ENCODE results near the gene SLC25A29.
"Not testable (repeated sequence)": the region's sequence is repeated elsewhere in the genome, so short reads cannot be mapped to it uniquely, and the experiment has no call there.

The SLC25A29 gene

GRCh38 chr14:100330388-100330931 lies 24.2 kb upstream of the SLC25A29 start:
- no peak for DNase-seq

DNA sequence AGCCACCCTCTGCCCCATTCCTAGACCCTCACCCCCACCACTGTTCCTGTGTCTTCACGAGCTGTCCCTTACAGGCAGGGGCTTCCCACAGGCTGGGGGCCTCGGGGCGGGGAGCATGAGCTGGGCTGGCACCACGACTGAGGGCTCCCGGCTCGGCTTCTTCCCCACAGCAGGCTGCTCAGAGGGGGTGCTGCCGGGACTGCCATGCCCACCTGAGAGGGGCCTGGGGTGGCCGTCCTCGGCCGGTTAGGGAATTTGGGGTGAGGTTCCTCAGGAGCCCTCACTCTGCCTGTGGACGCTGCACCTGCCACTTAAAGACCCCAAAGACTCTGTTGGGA lies 23.7 kb upstream of the SLC25A29 start:
- no peak for DNase-seq

DNA sequence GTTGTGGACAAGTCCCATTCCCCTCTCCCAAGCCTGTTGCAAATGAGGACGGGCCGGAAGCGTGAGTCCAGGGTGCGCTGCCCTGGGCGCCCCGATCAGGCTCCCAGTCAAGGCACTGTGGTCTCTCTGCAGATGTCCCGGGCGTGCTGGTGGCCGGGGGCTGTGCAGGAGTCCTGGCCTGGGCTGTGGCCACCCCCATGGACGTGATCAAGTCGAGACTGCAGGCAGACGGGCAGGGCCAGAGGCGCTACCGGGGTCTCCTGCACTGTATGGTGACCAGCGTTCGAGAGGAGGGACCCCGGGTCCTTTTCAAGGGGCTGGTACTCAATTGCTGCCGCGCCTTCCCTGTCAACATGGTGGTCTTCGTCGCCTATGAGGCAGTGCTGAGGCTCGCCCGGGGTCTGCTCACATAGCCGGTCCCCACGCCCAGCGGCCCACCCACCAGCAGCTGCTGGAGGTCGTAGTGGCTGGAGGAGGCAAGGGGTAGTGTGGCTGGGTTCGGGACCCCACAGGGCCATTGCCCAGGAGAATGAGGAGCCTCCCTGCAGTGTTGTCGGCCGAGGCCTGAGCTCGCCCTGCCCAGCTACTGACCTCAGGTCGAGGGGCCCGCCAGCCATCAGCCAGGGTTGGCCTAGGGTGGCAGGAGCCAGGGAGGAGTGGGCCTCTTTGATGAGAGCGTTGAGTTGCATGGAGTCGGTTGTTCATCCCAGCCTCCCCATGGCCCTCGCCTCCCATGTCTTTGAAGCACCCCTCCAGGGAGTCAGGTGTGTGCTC lies 23.2 kb upstream of the SLC25A29 start:
- DNase-seq, result no peak

GRCh38 chr14:100328495-100329163 lies 22.4 kb upstream of the SLC25A29 start:
- DNase-seq, result no peak

- DNase-seq, result no peak
These were observed 20.9 kb upstream of the SLC25A29 start for GRCh38 chr14:100327128-100327527.

- no peak for DNase-seq
These were observed 19.7 kb upstream of the SLC25A29 start for GRCh38 chr14:100325958-100326357.

GRCh38 chr14:100325231-100325632 lies 19.0 kb upstream of the SLC25A29 start:
- DNase-seq, result no peak

DNA sequence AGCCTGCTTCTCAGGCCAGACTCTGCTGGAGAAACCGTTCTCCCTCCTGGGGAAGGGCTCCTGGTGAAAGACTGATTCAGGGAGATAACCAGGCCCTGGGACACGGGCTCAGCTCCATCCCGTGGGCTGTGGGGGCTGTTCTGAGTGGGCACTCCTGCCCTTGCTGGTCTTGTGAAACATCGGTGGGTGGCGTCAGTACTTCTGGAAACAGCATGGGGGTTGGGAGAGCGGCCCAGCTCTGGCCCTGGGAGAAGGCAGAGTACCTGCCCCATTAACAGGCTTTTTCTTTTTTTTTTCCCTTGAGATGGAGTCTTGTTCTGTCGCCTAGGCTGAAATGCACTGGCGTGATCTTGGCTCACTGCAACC lies 17.7 kb upstream of the SLC25A29 start:
- no peak for DNase-seq

DNA sequence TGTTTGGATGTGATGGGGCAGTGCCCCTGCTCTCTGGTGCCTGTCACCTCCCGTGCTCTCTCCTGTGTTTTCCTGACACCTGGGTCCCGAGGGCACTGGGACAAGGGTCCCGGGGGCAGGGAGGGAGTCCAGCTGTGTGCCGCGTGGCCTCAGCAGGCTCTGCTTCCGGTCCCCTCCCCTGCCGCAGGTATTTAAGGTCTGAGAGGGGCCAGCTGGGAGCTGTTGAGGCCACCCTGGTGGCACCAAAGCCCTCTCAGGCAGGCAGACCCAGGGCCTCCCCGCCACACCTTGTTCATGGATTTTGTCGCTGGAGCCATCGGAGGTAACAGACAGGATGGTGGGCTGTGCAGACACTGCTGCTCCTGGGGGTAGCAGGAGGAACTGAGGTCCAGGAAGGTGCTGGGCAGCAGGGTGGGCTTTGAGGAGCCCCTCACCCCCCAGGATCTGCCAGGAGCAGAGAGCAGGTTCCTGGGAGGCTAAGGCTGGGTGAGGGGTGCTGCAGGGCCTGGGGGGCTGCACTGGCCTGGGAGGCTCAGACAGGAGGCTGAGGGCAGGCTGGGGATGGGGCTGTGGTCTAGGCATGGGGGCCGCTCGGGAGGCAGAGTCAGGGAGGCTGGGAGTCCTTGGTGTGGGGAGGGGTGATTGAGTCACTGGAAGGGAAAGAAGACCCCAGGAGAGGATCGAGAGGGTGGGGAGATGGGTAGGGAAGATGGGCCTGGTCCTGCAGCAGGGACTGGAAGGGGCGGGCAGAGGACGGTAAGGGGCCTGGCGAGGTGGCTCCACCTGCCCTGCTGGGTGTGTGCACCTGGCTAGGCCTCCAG lies 17.1 kb upstream of the SLC25A29 start, which contains the start of gene SLC25A47:
TSS of gene SLC25A47 (plus strand) at position 219 of the 821 bp plus-strand sequence. CDS start at position 295, 76 bp downstream.
- no peak for DNase-seq

- DNase-seq, result no peak
These were observed 16.1 kb upstream of the SLC25A29 start for GRCh38 chr14:100322138-100322957.

DNA sequence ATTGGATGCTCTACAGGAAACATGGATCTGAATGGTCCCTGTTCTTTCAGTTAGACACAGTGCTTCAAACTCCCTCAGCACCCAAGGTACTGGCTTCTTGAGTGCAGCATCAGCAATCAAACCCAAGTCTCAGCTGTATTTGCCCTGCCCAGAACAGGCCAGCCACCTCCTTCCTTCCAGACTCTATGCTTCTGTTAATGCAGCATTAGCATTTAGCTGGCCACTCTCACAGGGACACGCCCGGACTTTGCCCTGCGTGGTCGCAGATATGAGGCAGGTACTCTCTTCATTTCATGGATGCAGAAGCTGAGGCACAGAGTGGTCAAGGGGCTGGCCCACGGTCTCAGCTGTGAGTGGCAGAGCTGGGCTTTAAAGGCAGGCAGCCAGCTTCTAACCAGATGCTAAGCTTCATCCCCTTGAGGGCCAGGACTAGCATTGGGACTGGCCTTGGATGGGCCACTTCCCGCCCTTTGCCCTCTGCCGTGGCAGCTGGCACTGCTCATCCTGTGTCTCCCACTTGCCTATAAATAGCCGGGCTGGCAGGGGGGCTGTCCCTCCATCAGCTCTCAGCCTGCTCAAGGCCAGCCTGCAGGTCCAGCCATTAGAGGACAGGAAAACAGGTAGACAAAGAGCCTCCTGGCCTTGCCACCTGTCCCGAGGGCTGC lies 15.4 kb upstream of the SLC25A29 start:
- no peak for DNase-seq

DNA sequence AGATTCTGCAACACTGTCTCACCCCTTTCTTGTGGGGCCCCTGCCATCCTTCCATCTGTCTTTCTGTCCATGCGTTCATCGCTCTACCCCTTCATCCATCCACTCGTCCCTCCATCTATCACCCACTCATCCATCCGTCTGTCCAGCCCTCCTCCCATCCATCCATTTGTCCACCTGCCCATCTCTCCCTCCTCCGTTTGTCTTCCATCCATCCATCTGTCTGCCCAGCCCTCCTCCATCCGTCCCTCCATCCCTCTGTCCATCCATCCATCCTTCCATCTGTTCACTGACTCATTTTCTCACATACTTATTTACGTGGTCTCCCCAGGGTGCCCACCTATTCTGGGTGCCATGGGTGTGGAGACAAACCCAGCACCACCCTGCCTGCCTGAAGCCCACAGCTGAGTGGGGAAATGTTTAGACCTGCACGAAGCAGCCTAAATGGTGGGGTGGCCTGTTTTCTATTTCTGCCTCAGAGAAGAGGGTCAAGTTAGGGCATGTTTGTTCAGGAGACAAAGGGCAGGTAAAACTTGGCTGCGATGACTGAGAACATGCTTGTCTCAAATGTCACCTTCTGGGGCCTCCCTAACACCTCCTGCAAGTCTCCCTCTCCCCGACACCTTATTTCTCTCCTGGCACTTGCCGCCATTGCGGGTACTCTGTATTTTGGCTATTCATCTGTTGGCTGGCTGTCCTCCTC lies 14.1 kb upstream of the SLC25A29 start:
- DNase-seq, result no peak

DNA sequence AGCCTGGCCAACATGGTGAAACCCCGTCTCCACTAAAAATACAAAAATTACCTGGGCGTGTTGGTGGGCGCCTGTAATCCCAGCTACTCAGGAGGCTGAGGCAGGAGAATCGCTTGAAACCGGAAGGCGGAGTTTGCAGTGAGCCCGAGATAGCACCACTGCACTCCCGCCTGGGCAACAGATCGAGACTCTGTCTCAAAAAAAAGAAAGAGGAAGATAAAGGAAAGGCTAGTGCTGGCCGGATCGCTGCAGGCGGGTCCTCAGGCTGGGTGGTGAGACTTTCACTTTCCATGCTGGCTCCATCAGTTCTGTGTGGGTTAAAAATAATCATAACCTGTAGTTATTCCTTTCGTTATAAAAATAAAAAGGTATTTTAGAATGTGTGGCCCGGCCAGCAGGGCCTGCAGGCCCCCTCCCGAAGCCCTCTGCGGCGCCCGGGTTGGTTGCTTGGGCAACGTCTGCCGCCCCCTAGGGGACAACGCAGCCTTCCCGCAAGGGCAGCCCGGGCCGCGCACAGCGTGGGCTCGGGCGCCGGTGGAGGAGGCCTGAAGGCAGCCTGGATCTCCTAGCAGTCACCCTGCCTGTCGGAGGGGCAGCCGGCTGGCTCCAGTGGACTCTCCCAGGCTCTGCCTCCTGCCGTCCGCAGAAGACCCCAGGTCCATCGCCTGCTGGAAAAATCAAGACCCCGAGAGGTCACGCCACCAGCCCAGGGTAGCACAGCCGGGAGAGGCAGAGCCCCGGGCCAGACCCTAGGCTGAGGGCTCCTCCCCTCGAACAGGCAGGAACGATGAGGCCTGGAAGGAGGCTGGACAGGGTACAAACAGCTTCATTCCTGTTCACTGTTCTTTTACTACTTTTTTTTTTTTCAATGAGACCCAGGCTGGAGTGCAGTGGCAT lies 11.9 kb upstream of the SLC25A29 start:
- no peak for DNase-seq

- DNase-seq, result no peak
These were observed 11.1 kb upstream of the SLC25A29 start for GRCh38 chr14:100317389-100317788.

GRCh38 chr14:100314724-100315123 lies 8.5 kb upstream of the SLC25A29 start:
- no peak for DNase-seq

DNA sequence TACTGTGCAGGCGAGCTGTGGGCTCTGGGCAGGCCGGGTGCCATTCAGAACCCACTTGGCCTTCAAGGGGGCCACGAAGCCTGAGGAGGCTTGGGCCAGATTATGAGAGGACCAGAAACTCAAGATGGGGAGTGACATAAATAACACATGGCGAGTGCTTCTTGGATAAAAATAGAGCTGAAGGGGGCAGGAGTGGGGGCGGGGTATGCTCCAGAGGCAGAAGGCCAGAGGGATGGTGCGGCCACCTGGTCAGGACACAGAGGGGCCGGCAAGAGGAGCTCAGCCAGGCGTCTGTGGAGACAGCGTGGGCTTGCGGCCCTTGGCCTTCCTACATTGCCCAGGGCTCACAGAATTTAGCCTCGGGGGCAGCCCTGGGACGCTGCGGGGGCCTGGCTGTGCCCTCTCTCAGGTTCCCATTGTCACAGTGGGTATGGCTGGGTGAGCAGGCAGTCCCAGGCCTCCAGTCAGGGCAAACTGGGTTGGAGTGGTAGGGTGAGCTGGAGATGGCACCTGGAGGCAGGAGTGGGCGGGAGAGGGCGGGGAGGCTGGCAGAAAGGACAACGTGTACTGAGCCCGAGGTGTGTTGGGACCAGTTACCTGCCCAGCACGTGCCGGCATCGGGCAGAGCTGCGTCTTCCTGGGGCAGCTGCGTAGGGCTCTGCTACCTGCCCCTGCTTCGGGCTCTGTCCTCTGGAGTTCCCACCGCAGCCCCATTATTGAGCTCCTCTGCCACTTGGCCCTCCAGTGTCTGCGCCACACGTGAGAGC lies 7.4 kb upstream of the SLC25A29 start:
- no peak for DNase-seq

DNA sequence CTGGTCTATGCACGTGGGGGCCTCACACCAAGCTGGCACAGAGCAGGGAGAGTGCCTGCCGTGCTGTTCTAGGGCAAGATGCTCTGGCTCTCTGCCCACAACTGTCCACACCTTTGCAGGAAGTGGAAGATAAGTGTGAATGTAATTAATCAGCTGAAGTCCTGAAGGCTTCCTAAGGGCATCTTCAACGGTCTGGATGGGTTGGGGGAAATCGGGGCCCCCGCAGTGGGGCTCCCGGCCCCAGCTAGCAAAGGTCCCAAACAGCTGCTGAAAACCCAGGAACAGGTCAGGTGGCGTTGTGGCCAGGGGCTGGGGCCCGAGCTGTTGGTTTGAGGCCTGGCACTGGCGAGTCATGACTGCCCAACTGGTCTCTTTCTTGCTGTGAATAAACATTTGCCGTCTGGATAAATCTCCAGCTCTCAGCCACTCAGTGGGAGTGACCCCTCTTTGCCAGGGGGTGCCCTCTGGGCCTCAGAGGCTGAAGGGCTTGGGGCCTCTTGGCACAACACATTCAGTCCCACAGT lies 6.7 kb upstream of the SLC25A29 start:
- no peak for DNase-seq

DNA sequence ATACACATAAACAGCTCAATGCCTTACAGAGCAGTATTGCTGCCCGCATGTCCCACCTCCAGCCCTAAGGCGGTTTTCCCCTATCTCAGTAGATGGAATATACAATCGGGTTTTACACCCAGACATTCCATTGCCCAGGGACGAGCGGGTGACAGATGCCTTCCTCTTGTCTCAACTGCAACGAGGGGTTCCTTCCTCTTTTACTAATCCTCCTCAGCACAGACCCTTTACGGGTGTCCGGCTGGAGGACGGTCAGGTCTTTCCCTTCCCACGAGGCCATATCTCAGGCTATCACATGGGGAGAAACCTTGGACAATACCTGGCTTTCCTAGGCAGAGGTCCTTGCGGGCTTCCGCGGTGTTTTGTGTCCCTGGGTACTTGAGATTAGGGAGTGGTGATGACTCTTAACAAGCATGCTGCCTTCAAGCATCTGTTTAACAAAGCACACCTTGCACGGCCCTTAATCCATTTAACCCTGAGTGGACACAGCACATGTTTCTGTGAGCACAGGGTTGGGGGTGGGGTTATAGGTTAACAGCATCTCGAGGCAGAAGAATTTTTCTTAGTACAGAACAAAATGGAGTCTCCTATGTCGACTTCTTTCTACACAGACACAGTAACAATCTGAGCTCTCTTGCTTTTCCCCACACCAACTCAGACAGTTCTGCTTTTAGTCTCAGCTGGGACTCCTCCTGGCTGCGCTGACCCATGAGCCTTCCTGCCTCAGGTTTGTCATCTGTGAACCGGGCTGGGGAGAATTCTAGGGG lies 6.0 kb upstream of the SLC25A29 start:
- not testable (repeated sequence) for DNase-seq

All from NCI-H446 treated with DMSO at 0.1 percent for 48 hours (cell line).